ENCODE measurements around the gene GLOD4.

GRCh38 chr17:811051-811784, 29.1 kb upstream of the GLOD4 start:
- TF ChIP-seq CTCF (conservative IDR thresholded peaks at IDR 0.05; ENCODE audit: low read length) = no peak
- TF ChIP-seq EZH2phosphoT487 (IDR thresholded peaks at IDR 0.05; ENCODE audit: borderline replicate concordance, low read depth, low read length) = no peak
